ENCODE measurements around the gene GPHA2. TPM values are rescaled to one million over a fixed set of nuclear protein-coding genes. Genes with fewer than 3 reads are reported as not detected.

The GPHA2 gene
- total and polyA plus RNA-seq, 10 of the 15 experiments (the other 5 are each of a cell fraction or from before 2014, with no cell fraction given), result not detected

DNA sequence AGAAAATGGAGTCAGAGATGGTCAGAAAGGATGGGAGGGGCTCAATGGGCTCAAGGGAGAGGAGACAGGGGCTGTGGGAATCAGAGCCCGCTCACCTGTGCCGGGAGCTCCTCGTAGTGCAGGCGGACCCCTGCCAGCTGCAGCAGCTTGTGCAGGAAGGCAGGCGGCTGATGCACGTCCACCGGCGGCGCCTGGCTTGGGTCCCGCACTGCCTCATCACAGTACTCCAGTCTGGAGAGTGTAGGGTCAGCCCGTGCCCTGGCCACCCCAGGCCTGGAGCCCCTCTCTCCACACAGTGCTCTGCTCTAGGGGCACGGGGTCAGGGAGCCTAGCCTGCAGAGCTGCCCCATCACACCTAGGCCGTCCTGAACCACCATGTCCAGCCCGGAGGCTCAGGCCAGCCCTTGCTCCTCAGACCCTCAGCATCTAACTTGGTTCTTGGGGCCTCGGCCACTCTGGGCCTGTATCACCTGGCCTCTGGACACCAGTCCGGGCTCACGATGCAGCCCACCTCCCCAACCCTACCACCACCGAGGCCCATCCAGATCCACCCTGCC lies 22.4 kb downstream of the GPHA2 start (continued):
- TF ChIP-seq, protein P1, sequence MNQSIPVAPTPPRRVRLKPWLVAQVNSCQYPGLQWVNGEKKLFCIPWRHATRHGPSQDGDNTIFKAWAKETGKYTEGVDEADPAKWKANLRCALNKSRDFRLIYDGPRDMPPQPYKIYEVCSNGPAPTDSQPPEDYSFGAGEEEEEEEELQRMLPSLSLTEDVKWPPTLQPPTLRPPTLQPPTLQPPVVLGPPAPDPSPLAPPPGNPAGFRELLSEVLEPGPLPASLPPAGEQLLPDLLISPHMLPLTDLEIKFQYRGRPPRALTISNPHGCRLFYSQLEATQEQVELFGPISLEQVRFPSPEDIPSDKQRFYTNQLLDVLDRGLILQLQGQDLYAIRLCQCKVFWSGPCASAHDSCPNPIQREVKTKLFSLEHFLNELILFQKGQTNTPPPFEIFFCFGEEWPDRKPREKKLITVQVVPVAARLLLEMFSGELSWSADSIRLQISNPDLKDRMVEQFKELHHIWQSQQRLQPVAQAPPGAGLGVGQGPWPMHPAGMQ (IDR thresholded peaks at IDR 0.05; ENCODE audit: borderline replicate concordance), result no peak
- TF ChIP-seq IKZF2 (IDR thresholded peaks at IDR 0.05), result no peak

DNA sequence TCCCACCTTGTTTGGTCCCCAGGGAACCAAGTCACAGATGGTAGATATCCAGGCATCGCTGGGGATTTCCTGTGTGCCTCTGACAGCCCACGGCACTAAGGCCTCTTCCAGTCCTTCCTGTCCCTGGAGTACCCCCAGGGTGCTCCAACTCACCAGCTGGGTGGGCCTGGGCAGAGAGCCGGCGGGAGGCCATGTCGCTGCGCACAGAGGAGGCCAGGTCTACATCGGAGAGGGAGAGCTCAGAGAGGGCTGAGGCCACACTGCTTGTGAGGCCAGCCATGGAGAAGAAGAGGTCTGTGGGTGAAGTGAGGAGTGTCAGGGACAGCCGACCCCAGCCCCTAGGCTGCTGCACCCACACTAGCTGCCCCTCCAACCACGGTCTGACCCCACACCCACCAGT lies 24.0 kb downstream of the GPHA2 start:
- FAIRE-seq (no peak), ATAC-seq (no peak), DNase-seq (ENCODE audit: low read depth, low spot score) (no peak)
- no peak overlapping the region for H3K27ac ChIP-seq (ENCODE audit: control insufficient read depth, insufficient read depth)
- H4K20me1 ChIP-seq (ENCODE audit: control insufficient read depth, insufficient read depth), result no peaks in the 10 kb centered on the region
- H3K79me2 ChIP-seq (ENCODE audit: control insufficient read depth, insufficient read depth, low read length), result peaks cover 8% of the 10 kb centered on the region
- no peaks in the 10 kb centered on the region for H3K9me3 ChIP-seq (replicated peaks; ENCODE audit: control insufficient read depth, insufficient read depth, low read length)
- H3K4me3 ChIP-seq, result no peak overlapping the region
- BruUV-seq (replicated peaks), result no TSS peak
- H2AFZ ChIP-seq (ENCODE audit: control insufficient read depth, low read depth, low read length), result no peak overlapping the region
- peaks cover 0 to 7% of the 10 kb centered on the region in 2 experiments; a peak in 3 of 4 replicates for H3K36me3 ChIP-seq (ENCODE audit: control insufficient read depth in 2 of 2, insufficient read depth in 2 of 2, low read length in 1 of 2)
- no peak overlapping the region for H3K9ac ChIP-seq (ENCODE audit: control insufficient read depth, insufficient read depth, low read length)
- intact Hi-C loops (cut with micrococcal nuclease; ENCODE audit: unreplicated experiment), result no loop called here
- SMC1A ChIA-PET (ENCODE audit: uncharacterized antibody, unreplicated experiment), result no interaction called here
- in situ Hi-C loops (cut with MboI), result no loop called here
- 83% methylated on average over 9 of the region's 9 CpGs for WGBS (ENCODE audit: insufficient coverage, insufficient replicate concordance, low lambda C conversion rate, missing lambda C conversion rate)
- H3K27me3 ChIP-seq (replicated peaks in 1 of 2; ENCODE audit: control insufficient read depth in 2 of 2, insufficient read depth in 2 of 2, low read length in 1 of 2), result no peaks in the 10 kb centered on the region
- no peak for TF ChIP-seq HDAC6 (IDR thresholded peaks at IDR 0.05; ENCODE audit: unreplicated experiment)
- no peak for TF ChIP-seq RBBP5 (conservative IDR thresholded peaks at IDR 0.05)
- TF ChIP-seq GATAD2B (conservative IDR thresholded peaks at IDR 0.05; ENCODE audit: low read depth), result no peak
- TF ChIP-seq PAX5 (IDR thresholded peaks at IDR 0.05; ENCODE audit: borderline replicate concordance, low read depth, low read length), result no peak
- POLR2A ChIA-PET, result interaction anchor here (0.9 to 1.3 kb wide), 2 partner anchors 12 kb away, joined by 3 to 4 read pairs; partner anchors contain the start of gene PPP2R5B
- RAD21 ChIA-PET (ENCODE audit: unreplicated experiment), result no interaction called here
- CTCF ChIA-PET, result interaction anchor here (1.1 to 1.6 kb wide), 2 partner anchors 64 to 165 kb away, joined by 3 to 4 read pairs; no protein-coding TSS in a partner anchor
- no peak overlapping the region for H3K4me2 ChIP-seq (ENCODE audit: control insufficient read depth, insufficient read depth)
- H3K4me1 ChIP-seq (ENCODE audit: control insufficient read depth, insufficient read depth, low read length), result peaks cover 6% of the 10 kb centered on the region

All from GM12878 (cell line).